GM12878 (cell line): ENCODE measurements around the gene TACC3.

Experiments used
- NFYB ChIP-seq: IDR thresholded peaks from 2 replicates; pipeline ENCODE4 v1.6.1; 2011; ENCODE audit warnings: low read depth, mild to moderate bottlenecking, low read length, improper control_type of control experiment, moderate library complexity; ENCODE audit not compliant: insufficient read depth
- SRF ChIP-seq, 2 experiments: IDR thresholded peaks; 2 replicates each; pipeline ENCODE4 v1.6.1; 2011; ENCODE audit warnings: low read depth in 2 of 2, low read length in 2 of 2, mild to moderate bottlenecking in 1 of 2, moderate library complexity in 1 of 2
- STAT1 ChIP-seq: fragments of 450-650 bp; conservative IDR thresholded peaks from 2 replicates; pipeline ENCODE4 v1.6.1; 2014; ENCODE audit warnings: antibody characterized with exemption, mild to moderate bottlenecking
- ZNF207 ChIP-seq: fragments of 450-650 bp; IDR thresholded peaks from 2 replicates; pipeline ENCODE4 v1.6.1; 2014; ENCODE audit warnings: antibody characterized with exemption, mild to moderate bottlenecking, borderline replicate concordance
- TF ChIP-seq, protein P1 (sequence below): IDR thresholded peaks from 2 replicates; pipeline ENCODE4 v1.6.1; 2011; ENCODE audit warnings: mild to moderate bottlenecking, low read depth, low read length, moderate library complexity; ENCODE audit not compliant: insufficient replicate concordance
- TF ChIP-seq, protein P2 (sequence below), 3 experiments: IDR thresholded peaks in 2 of 3; conservative IDR thresholded peaks in 1 of 3; 2 replicates each; pipeline ENCODE4 v1.5.1; 2011; ENCODE audit warnings: low read depth in 3 of 3, low read length in 3 of 3, mild to moderate bottlenecking in 3 of 3, control low read depth in 2 of 3, moderate library complexity in 2 of 3, inconsistent platforms in 1 of 3, mixed read lengths in 1 of 3; ENCODE audit not compliant: control insufficient read depth in 2 of 3, insufficient read depth in 1 of 3; ENCODE audit errors: extremely low read depth in 1 of 3

- TF ChIP-seq, protein P1, sequence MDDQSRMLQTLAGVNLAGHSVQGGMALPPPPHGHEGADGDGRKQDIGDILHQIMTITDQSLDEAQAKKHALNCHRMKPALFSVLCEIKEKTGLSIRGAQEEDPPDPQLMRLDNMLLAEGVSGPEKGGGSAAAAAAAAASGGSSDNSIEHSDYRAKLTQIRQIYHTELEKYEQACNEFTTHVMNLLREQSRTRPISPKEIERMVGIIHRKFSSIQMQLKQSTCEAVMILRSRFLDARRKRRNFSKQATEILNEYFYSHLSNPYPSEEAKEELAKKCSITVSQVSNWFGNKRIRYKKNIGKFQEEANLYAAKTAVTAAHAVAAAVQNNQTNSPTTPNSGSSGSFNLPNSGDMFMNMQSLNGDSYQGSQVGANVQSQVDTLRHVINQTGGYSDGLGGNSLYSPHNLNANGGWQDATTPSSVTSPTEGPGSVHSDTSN: no peak
- TF ChIP-seq ZNF207 (no peak), NFYB (no peak), SRF (IDR thresholded peaks at IDR 0.05; ENCODE audit: low read depth in 2 of 2, low read length in 2 of 2) (no peak), STAT1 (no peak)
- TF ChIP-seq, protein P2, sequence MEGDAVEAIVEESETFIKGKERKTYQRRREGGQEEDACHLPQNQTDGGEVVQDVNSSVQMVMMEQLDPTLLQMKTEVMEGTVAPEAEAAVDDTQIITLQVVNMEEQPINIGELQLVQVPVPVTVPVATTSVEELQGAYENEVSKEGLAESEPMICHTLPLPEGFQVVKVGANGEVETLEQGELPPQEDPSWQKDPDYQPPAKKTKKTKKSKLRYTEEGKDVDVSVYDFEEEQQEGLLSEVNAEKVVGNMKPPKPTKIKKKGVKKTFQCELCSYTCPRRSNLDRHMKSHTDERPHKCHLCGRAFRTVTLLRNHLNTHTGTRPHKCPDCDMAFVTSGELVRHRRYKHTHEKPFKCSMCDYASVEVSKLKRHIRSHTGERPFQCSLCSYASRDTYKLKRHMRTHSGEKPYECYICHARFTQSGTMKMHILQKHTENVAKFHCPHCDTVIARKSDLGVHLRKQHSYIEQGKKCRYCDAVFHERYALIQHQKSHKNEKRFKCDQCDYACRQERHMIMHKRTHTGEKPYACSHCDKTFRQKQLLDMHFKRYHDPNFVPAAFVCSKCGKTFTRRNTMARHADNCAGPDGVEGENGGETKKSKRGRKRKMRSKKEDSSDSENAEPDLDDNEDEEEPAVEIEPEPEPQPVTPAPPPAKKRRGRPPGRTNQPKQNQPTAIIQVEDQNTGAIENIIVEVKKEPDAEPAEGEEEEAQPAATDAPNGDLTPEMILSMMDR (IDR thresholded peaks at IDR 0.05 in 2 of 3, conservative IDR thresholded peaks at IDR 0.05 in 1 of 3; ENCODE audit: control insufficient read depth in 2 of 3, extremely low read depth in 1 of 3, insufficient read depth in 1 of 3, low read depth in 3 of 3, low read length in 3 of 3): no peak
Observed at GRCh38 chr4:1745697-1746096, 24.4 kb downstream of the TACC3 start.
